Measurements from ENCODE around the gene C1orf115.
"Not testable (repeated sequence)": the region's sequence is repeated elsewhere in the genome, so short reads cannot be mapped to it uniquely, and the experiment has no call there.

The C1orf115 gene

GRCh38 chr1:220677251-220677650, 12.9 kb upstream of the C1orf115 start:
- no peak overlapping the region for H3K4me2 ChIP-seq
- H3K36me3 ChIP-seq, result no peaks in the 10 kb centered on the region
- H3K27me3 ChIP-seq, result no peaks in the 10 kb centered on the region
- no peak overlapping the region for H3K4me3 ChIP-seq
- TF ChIP-seq Cebpa-rat (IDR thresholded peaks at IDR 0.05), result no peak
- H3K9me3 ChIP-seq, result no peaks in the 10 kb centered on the region
- no peak overlapping the region for H3K9ac ChIP-seq
- H3K4me1 ChIP-seq, result no peaks in the 10 kb centered on the region
- H3K27ac ChIP-seq, result no peak overlapping the region
- no peaks in the 10 kb centered on the region for H4K20me1 ChIP-seq

GRCh38 chr1:220680085-220680687, 10.0 kb upstream of the C1orf115 start:
- Histone ChIP-seq H3K4me2 (no peak overlapping the region), H4K20me1 (no peaks in the 10 kb centered on the region), H3K36me3 (no peaks in the 10 kb centered on the region), H3K4me3 (no peak overlapping the region), H3K4me1 (peaks cover 5% of the 10 kb centered on the region), H3K27me3 (no peaks in the 10 kb centered on the region), H3K9me3 (no peaks in the 10 kb centered on the region), H3K27ac (no peak overlapping the region), H3K9ac (no peak overlapping the region)
- TF ChIP-seq Cebpa-rat (IDR thresholded peaks at IDR 0.05), result no peak

GRCh38 chr1:220681220-220681880, 8.8 kb upstream of the C1orf115 start:
- no peak overlapping the region for H3K9ac ChIP-seq
- no peak overlapping the region for H3K4me3 ChIP-seq
- no peak overlapping the region for H3K27ac ChIP-seq
- no peaks in the 10 kb centered on the region for H3K27me3 ChIP-seq
- H3K4me2 ChIP-seq, result no peak overlapping the region
- H3K36me3 ChIP-seq, result no peaks in the 10 kb centered on the region
- TF ChIP-seq Cebpa-rat (IDR thresholded peaks at IDR 0.05), result no peak
- no peaks in the 10 kb centered on the region for H4K20me1 ChIP-seq
- H3K9me3 ChIP-seq, result no peaks in the 10 kb centered on the region
- peaks cover 8% of the 10 kb centered on the region for H3K4me1 ChIP-seq

- Histone ChIP-seq H3K36me3 (no peaks in the 10 kb centered on the region), H3K9me3 (no peaks in the 10 kb centered on the region), H4K20me1 (no peaks in the 10 kb centered on the region), H3K4me2 (no peak overlapping the region), H3K4me1 (peaks cover 8% of the 10 kb centered on the region), H3K9ac (no peak overlapping the region), H3K27me3 (no peaks in the 10 kb centered on the region), H3K27ac (no peak overlapping the region), H3K4me3 (no peak overlapping the region)
- TF ChIP-seq Cebpa-rat (IDR thresholded peaks at IDR 0.05), result no peak
Measured at GRCh38 chr1:220682901-220683576, 7.1 kb upstream of the C1orf115 start.

GRCh38 chr1:220683716-220684115, 6.4 kb upstream of the C1orf115 start:
- not testable (repeated sequence) for H3K27ac ChIP-seq, H4K20me1 ChIP-seq, H3K9ac ChIP-seq, H3K4me2 ChIP-seq, H3K36me3 ChIP-seq, H3K4me1 ChIP-seq, H3K9me3 ChIP-seq, H3K4me3 ChIP-seq, H3K27me3 ChIP-seq

- Histone ChIP-seq H3K36me3 (no peaks in the 10 kb centered on the region), H3K9me3 (peaks cover under 1% of the 10 kb centered on the region; the same call in 1 of the 2 replicates), H3K27ac (no peak overlapping the region), H3K27me3 (peaks cover 7% of the 10 kb centered on the region), H3K4me1 (peaks cover 8% of the 10 kb centered on the region), H3K4me2 (peak overlapping the region; percentile 9), H3K4me3 (no peak overlapping the region), H4K20me1 (no peaks in the 10 kb centered on the region), H3K9ac (no peak overlapping the region)
- TF ChIP-seq Cebpa-rat (IDR thresholded peaks at IDR 0.05), result no peak
Measured at GRCh38 chr1:220684890-220685289, 5.3 kb upstream of the C1orf115 start.

- Histone ChIP-seq H3K4me3 (no peak overlapping the region), H4K20me1 (no peaks in the 10 kb centered on the region), H3K9ac (no peak overlapping the region), H3K36me3 (no peaks in the 10 kb centered on the region), H3K27ac (no peak overlapping the region), H3K4me1 (peaks cover 8% of the 10 kb centered on the region), H3K4me2 (no peak overlapping the region), H3K9me3 (peaks cover 10% of the 10 kb centered on the region), H3K27me3 (peaks cover 16% of the 10 kb centered on the region)
- no peak for TF ChIP-seq Cebpa-rat (IDR thresholded peaks at IDR 0.05)
Measured at GRCh38 chr1:220685879-220686278, 4.3 kb upstream of the C1orf115 start.

GRCh38 chr1:220687809-220688208, 2.4 kb upstream of the C1orf115 start:
- H3K9me3 ChIP-seq, result peaks cover 12% of the 10 kb centered on the region
- peaks cover 8% of the 10 kb centered on the region for H3K4me1 ChIP-seq
- no peak overlapping the region for H3K9ac ChIP-seq
- no peak overlapping the region for H3K27ac ChIP-seq
- no peaks in the 10 kb centered on the region for H4K20me1 ChIP-seq
- H3K36me3 ChIP-seq, result no peaks in the 10 kb centered on the region
- TF ChIP-seq Cebpa-rat (IDR thresholded peaks at IDR 0.05), result no peak
- H3K4me2 ChIP-seq, result no peak overlapping the region
- H3K4me3 ChIP-seq, result no peak overlapping the region
- peaks cover 26% of the 10 kb centered on the region for H3K27me3 ChIP-seq

- peaks cover 8% of the 10 kb centered on the region for H3K4me1 ChIP-seq
- H3K36me3 ChIP-seq, result no peaks in the 10 kb centered on the region
- no peaks in the 10 kb centered on the region for H4K20me1 ChIP-seq
- peaks cover 26% of the 10 kb centered on the region for H3K27me3 ChIP-seq
- no peak overlapping the region for H3K27ac ChIP-seq
- peaks cover 12% of the 10 kb centered on the region for H3K9me3 ChIP-seq
- H3K4me2 ChIP-seq, result peak overlapping the region; percentile 60
- no peak for TF ChIP-seq Cebpa-rat (IDR thresholded peaks at IDR 0.05)
- H3K4me3 ChIP-seq, result peak overlapping the region; percentile 65
- H3K9ac ChIP-seq, result no peak overlapping the region
Measured at GRCh38 chr1:220689666-220690065, 497 bp upstream of the C1orf115 start.

GRCh38 chr1:220691053-220691684, 1.0 kb downstream of the C1orf115 start:
- Histone ChIP-seq H3K27ac (no peak overlapping the region), H3K27me3 (peaks cover 26% of the 10 kb centered on the region), H3K4me2 (no peak overlapping the region), H4K20me1 (no peaks in the 10 kb centered on the region), H3K9me3 (peaks cover 12% of the 10 kb centered on the region), H3K36me3 (no peaks in the 10 kb centered on the region), H3K9ac (no peak overlapping the region), H3K4me3 (peak overlapping the region; percentile 65; the same call in 1 of the 2 replicates), H3K4me1 (no peaks in the 10 kb centered on the region)
- no peak for TF ChIP-seq Cebpa-rat (IDR thresholded peaks at IDR 0.05)
